IMR-90 (cell line): ENCODE data around the gene SDK1. TPM values are rescaled to one million over a fixed set of nuclear protein-coding genes. Genes with fewer than 3 reads are reported as not detected.

Source experiments
- ATAC-seq: fragments of 200-7000 bp; cut with Tn5 transposase; 2 replicates; pipeline ENCODE4 v1.9.1; 2020; ENCODE audit warnings: low read depth, mild to moderate bottlenecking, moderate library complexity
- BruUV-seq: library from RNA; stranded (reverse); fragments of 400-500 nt; replicated peaks from 2 replicates; lab custom pipeline; 2021; lab: Mats Ljungman, UMichigan
- CTCF ChIA-PET: fragments of 300-600 bp; formaldehyde crosslinking; extraction: SDS; loops from one replicate; lab custom pipeline; 2021; ENCODE audit warnings: antibody characterized with exemption; lab: Yijun Ruan, JAX
- POLR2A ChIA-PET: fragments of 300-600 bp; sonication (Branson Sonifier 250); formaldehyde crosslinking; loops from one replicate; lab custom pipeline; 2022; ENCODE audit warnings: antibody characterized with exemption; ENCODE audit not compliant: unreplicated experiment; lab: Charles Lee
- DNase-seq: peaks from one replicate; pipeline ENCODE4 v3.0.0; 2013
- H2AFZ ChIP-seq: replicated peaks from 2 replicates; pipeline ENCODE3; 2013; ENCODE audit warnings: low read length, mild to moderate bottlenecking; ENCODE audit not compliant: poor library complexity
- H2AK5ac ChIP-seq: 2 replicates; pipeline ENCODE4 v1.6.1; 2013; ENCODE audit warnings: low read depth, low read length, inconsistent platforms
- H2AK9ac ChIP-seq: replicated peaks from 2 replicates; pipeline ENCODE3; 2013; ENCODE audit warnings: mild to moderate bottlenecking, low read depth, low read length, moderate library complexity; ENCODE audit not compliant: poor library complexity
- H2BK120ac ChIP-seq: 2 replicates; pipeline ENCODE4 v1.6.1; 2013; ENCODE audit warnings: low read depth, low read length, inconsistent platforms
- H2BK15ac ChIP-seq: 3 replicates; pipeline ENCODE4 v1.6.1; 2013; ENCODE audit warnings: low read depth, low read length, inconsistent platforms
- H2BK20ac ChIP-seq: 2 replicates; pipeline ENCODE4 v1.6.1; 2013; ENCODE audit warnings: low read depth, mild to moderate bottlenecking, inconsistent platforms, low read length, moderate library complexity
- H2BK5ac ChIP-seq: 2 replicates; pipeline ENCODE4 v1.6.1; 2013; ENCODE audit warnings: mild to moderate bottlenecking, low read depth, low read length, inconsistent platforms; ENCODE audit not compliant: poor library complexity, severe bottlenecking
- H3K14ac ChIP-seq: replicated peaks from 2 replicates; pipeline ENCODE4 v1.6.1; 2013; ENCODE audit warnings: low read depth, low read length, inconsistent platforms
- H3K18ac ChIP-seq: 2 replicates; pipeline ENCODE4 v1.6.1; 2013; ENCODE audit warnings: low read depth, low read length, control low read depth
- H3K23ac ChIP-seq: 2 replicates; pipeline ENCODE4 v1.6.1; 2013; ENCODE audit warnings: low read depth, low read length, inconsistent platforms
- H3K27ac ChIP-seq: 2 replicates; pipeline ENCODE4 v1.5.1; 2013; ENCODE audit warnings: mild to moderate bottlenecking, control low read depth, low read length; ENCODE audit not compliant: insufficient read depth
- H3K27me3 ChIP-seq: 2 replicates; pipeline ENCODE4 v1.6.1; 2013; ENCODE audit warnings: low read length; ENCODE audit not compliant: control insufficient read depth, insufficient read depth
- H3K36me3 ChIP-seq: 2 replicates; pipeline ENCODE4 v1.6.1; 2013; ENCODE audit warnings: low read length, mixed read lengths; ENCODE audit not compliant: control insufficient read depth, insufficient read depth
- H3K4ac ChIP-seq: 2 replicates; pipeline ENCODE4 v1.6.1; 2013; ENCODE audit warnings: low read depth, low read length, inconsistent platforms
- H3K4me1 ChIP-seq: 2 replicates; pipeline ENCODE4 v1.6.1; 2013; ENCODE audit warnings: low read length, mixed read lengths; ENCODE audit not compliant: control insufficient read depth, insufficient read depth
- H3K4me2 ChIP-seq: 2 replicates; pipeline ENCODE4 v1.6.1; 2013; ENCODE audit warnings: low read depth, mild to moderate bottlenecking, control low read depth, low read length, moderate library complexity
- H3K4me3 ChIP-seq: 2 replicates; pipeline ENCODE4 v1.5.1; 2013; ENCODE audit warnings: low read depth, mild to moderate bottlenecking, control low read depth, low read length, moderate library complexity; ENCODE audit not compliant: insufficient read depth
- H3K56ac ChIP-seq: 2 replicates; pipeline ENCODE4 v1.6.1; 2013; ENCODE audit warnings: low read length, inconsistent platforms; ENCODE audit not compliant: insufficient read depth; ENCODE audit errors: extremely low read depth
- H3K79me1 ChIP-seq, 2 experiments: 2 replicates each; pipeline ENCODE4 v1.6.1; 2013; ENCODE audit warnings: low read length in 2 of 2, inconsistent platforms in 1 of 2, low read depth in 1 of 2
- H3K9ac ChIP-seq: 2 replicates; pipeline ENCODE4 v1.6.1; 2013; ENCODE audit warnings: low read depth, low read length, control low read depth
- H3K9me1 ChIP-seq: 2 replicates; pipeline ENCODE4 v1.6.1; 2013; ENCODE audit warnings: low read length, inconsistent platforms; ENCODE audit not compliant: insufficient read depth
- H3K9me3 ChIP-seq: 2 replicates; pipeline ENCODE4 v1.6.1; 2013; ENCODE audit warnings: low read length; ENCODE audit not compliant: control insufficient read depth, insufficient read depth
- H4K20me1 ChIP-seq: 2 replicates; pipeline ENCODE4 v1.6.1; 2013; ENCODE audit warnings: low read length, inconsistent platforms; ENCODE audit not compliant: insufficient read depth
- H4K5ac ChIP-seq: 2 replicates; pipeline ENCODE4 v1.6.1; 2013; ENCODE audit warnings: mild to moderate bottlenecking, low read depth, low read length, control low read depth
- H4K8ac ChIP-seq, 2 experiments: 2 replicates each; pipeline ENCODE4 v1.6.1; 2013; ENCODE audit warnings: low read depth in 2 of 2, low read length in 2 of 2, control low read depth in 1 of 2, inconsistent platforms in 1 of 2
- H4K91ac ChIP-seq: 2 replicates; pipeline ENCODE4 v1.6.1; 2013; ENCODE audit warnings: low read depth, low read length, inconsistent platforms; ENCODE audit not compliant: insufficient read depth
- CEBPB ChIP-seq: IDR thresholded peaks from 2 replicates; pipeline ENCODE4 v1.6.1; 2012; ENCODE audit warnings: low read depth, low read length, improper control_type of control experiment
- CTCF ChIP-seq: conservative IDR thresholded peaks from 2 replicates; pipeline ENCODE4 v1.5.1; 2012; ENCODE audit warnings: mild to moderate bottlenecking, low read depth, low read length, improper control_type of control experiment
- MAZ ChIP-seq: IDR thresholded peaks from 2 replicates; pipeline ENCODE4 v1.6.1; 2012; ENCODE audit warnings: low read depth, mild to moderate bottlenecking, low read length, improper control_type of control experiment, moderate library complexity, borderline replicate concordance
- RFX5 ChIP-seq: IDR thresholded peaks from 2 replicates; pipeline ENCODE4 v1.8.0; 2012; ENCODE audit warnings: low read depth, mild to moderate bottlenecking, low read length, moderate library complexity
- SMC3 ChIP-seq: fragments of 150-350 bp; IDR thresholded peaks from 2 replicates; pipeline ENCODE4 v1.6.1; 2016; ENCODE audit warnings: low read depth, mild to moderate bottlenecking, antibody characterized with exemption, low read length, moderate library complexity
- USF2 ChIP-seq: fragments of 150-350 bp; IDR thresholded peaks from 2 replicates; pipeline ENCODE4 v1.6.1; 2017; ENCODE audit warnings: mild to moderate bottlenecking, antibody characterized with exemption, low read length, low read depth
- WGBS, 2 experiments: methylation state at CpG; one replicate each; pipeline versions ENCODE4 v1.1.5 to v1.1.7; 2013; ENCODE audit warnings: missing lambda C conversion rate in 2 of 2; ENCODE audit not compliant: insufficient read length in 1 of 2; ENCODE audit errors: extremely low coverage in 2 of 2; 5-methylcytosine and 5-hydroxymethylcytosine counted together
- dilution Hi-C: fragments of 300-500 bp; cut with HindIII; formaldehyde crosslinking; loops from one replicate; pipeline ENCODE4 v1.14.3; 2018; ENCODE audit warnings: low sequenced_read_pairs; ENCODE audit not compliant: unreplicated experiment
- in situ Hi-C: fragments of 300-500 bp; cut with MboI; formaldehyde crosslinking; loops from 3 replicates; pipeline ENCODE4 v1.14.3; 2019; ENCODE audit warnings: low sequenced_read_pairs, inconsistent platforms, mixed read lengths
- intact Hi-C: fragments of 100-400 bp; cut with micrococcal nuclease; formaldehyde crosslinking; loops from 2 replicates; pipeline ENCODE4 v1.10.0; 2022
- polyA plus RNA-seq, 3 experiments: library from polyadenylated mRNA; depleted of rRNA; stranded (reverse); fragments of >200 nt; gene quantifications; 2 replicates each; pipeline ENCODE4 v1.2.3, GENCODE V29; 2012; ENCODE audit warnings: low replicate concordance in 1 of 3
- total RNA-seq: library from RNA; depleted of rRNA; stranded (reverse); fragments of >200 nt; gene quantifications from 2 replicates; pipeline ENCODE4 v1.2.3, GENCODE V29; 2012

The SDK1 gene
- total and polyA plus RNA-seq, 2 of the 4 experiments (the other 2 are of a cell fraction), result 1.5 to 1.6 TPM

GRCh38 chr7:3371601-3372000 lies 70.5 kb downstream of the SDK1 start:
- no peak overlapping the region for H2AK9ac ChIP-seq
- H3K27ac ChIP-seq, result no peak overlapping the region
- no peak overlapping the region for H3K9ac ChIP-seq
- H3K4me3 ChIP-seq, result no peak overlapping the region
- no peak overlapping the region for H3K4ac ChIP-seq
- no peaks in the 10 kb centered on the region for H3K79me1 ChIP-seq
- H3K36me3 ChIP-seq, result no peaks in the 10 kb centered on the region
- H3K14ac ChIP-seq, result no peak overlapping the region
- no peak overlapping the region for H4K5ac ChIP-seq
- H3K56ac ChIP-seq, result no peak overlapping the region
- H2BK20ac ChIP-seq, result no peak overlapping the region
- no peak overlapping the region for H2AFZ ChIP-seq
- no peaks in the 10 kb centered on the region for H4K20me1 ChIP-seq
- no peak overlapping the region for H4K8ac ChIP-seq
- no peak overlapping the region for H4K91ac ChIP-seq
- ATAC-seq (no peak), DNase-seq (no peak)
- no peaks in the 10 kb centered on the region for H3K9me1 ChIP-seq
- H3K23ac ChIP-seq, result no peak overlapping the region
- CTCF ChIA-PET, result no interaction called here
- no peaks in the 10 kb centered on the region for H3K27me3 ChIP-seq
- WGBS, 2 experiments, result no CpG with 5 or more reads among the region's 4 CpGs
- H2BK15ac ChIP-seq, result no peak overlapping the region
- no peak overlapping the region for H2BK120ac ChIP-seq
- BruUV-seq, result no TSS peak
- POLR2A ChIA-PET, result no interaction called here
- no peak overlapping the region for H3K18ac ChIP-seq
- intact Hi-C loops, result no loop called here
- TF ChIP-seq CEBPB (no peak), MAZ (no peak), SMC3 (no peak), USF2 (no peak), CTCF (no peak), RFX5 (no peak)
- H3K9me3 ChIP-seq, result no peaks in the 10 kb centered on the region
- H2BK5ac ChIP-seq, result no peak overlapping the region
- H3K4me1 ChIP-seq, result no peaks in the 10 kb centered on the region; the same call in 1 of the 2 replicates
- dilution Hi-C loops, result no loop called here
- H3K4me2 ChIP-seq, result no peak overlapping the region
- in situ Hi-C loops, result no loop called here
- no peak overlapping the region for H2AK5ac ChIP-seq
